GM18861 (cell line): ENCODE results near the gene KCNQ4.

Experiments
- ATAC-seq: cut with Tn5 transposase; IDR thresholded peaks from one replicate; pipeline ENCODE4 v1.9.1; 2021; ENCODE audit not compliant: unreplicated experiment

Gene KCNQ4

DNA sequence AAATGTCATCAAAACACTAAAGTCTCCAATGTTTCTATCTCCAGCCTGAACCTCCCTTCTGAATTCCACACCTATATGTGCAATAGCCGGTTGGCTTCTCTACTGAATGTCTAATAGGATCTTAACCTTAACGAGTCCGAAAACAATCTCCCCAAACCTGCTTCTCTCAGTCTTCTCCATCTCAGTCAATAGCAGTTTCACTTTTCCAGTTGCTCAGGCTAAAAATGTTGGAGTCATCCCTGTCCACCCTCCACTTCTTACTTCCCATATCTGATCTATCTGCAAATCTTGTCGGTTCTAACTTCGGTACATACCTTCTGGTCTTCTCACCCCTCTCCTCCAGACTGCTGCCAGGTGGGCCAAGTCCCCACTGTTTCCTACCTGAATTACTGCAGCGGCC is 104.1 kb downstream of the KCNQ4 start:
- no peak for ATAC-seq
